SK-MEL-5 (cell line): ENCODE data around the gene EPPIN. TPM values are rescaled to one million over a fixed set of nuclear protein-coding genes. Genes with fewer than 3 reads are reported as not detected.
"Not testable (repeated sequence)": the region's sequence is repeated elsewhere in the genome, so short reads cannot be mapped to it uniquely, and the experiment has no call there.

Experiments
- DNase-seq: peaks from one replicate; pipeline ENCODE4 v3.0.0-alpha.2; 2016; ENCODE audit warnings: low read depth, low spot score
- in situ Hi-C: cut with HindIII; loops from 2 replicates; pipeline ENCODE4 v1.10.0; 2016; ENCODE audit warnings: low sequenced_read_pairs, high pct_unique_total_duplicates, low pct_unique_long_range_greater_than_20kb
- polyA plus RNA-seq, 2 experiments: library from polyadenylated mRNA; depleted of rRNA; stranded (reverse); fragments of >200 nt; gene quantifications; 2 replicates each; pipeline ENCODE4 v1.2.3, GENCODE V29; 2015
- total RNA-seq: library from RNA; depleted of rRNA; stranded (reverse); fragments of >200 nt; shearing (Covaris generic); gene quantifications from 2 replicates; pipeline ENCODE4 v1.2.3, GENCODE V29; 2014; rRNA removed

The EPPIN gene
- not detected in 2 replicates for total RNA-seq
- not detected in 2 replicates for polyA plus RNA-seq (2015; cell fraction: cytosol; rRNA removed)
- polyA plus RNA-seq (2015; cell fraction: nucleus; rRNA removed): not detected in 2 replicates

- DNase-seq: no peak
- in situ Hi-C loops: no loop called here
Observed at GRCh38 chr20:45547206-45547770, at the start of gene EPPIN. TSS of gene EPPIN (minus strand) at chr20:45547401. CDS start at chr20:45547357, 44 bp downstream.

- no peak for DNase-seq
- in situ Hi-C loops: no loop called here
Observed at GRCh38 chr20:45595235-45595634, 48.0 kb upstream of the EPPIN start.

- in situ Hi-C loops: no loop called here
- DNase-seq: no peak
Observed at GRCh38 chr20:45593498-45593897, 46.3 kb upstream of the EPPIN start.

- peak; percentile 80 for DNase-seq
- in situ Hi-C loops: no loop called here
Observed at GRCh38 chr20:45592574-45593189, 45.5 kb upstream of the EPPIN start.

- in situ Hi-C loops: no loop called here
Observed at GRCh38 chr20:45589725-45590124, 42.5 kb upstream of the EPPIN start.

GRCh38 chr20:45588800-45589199 is 41.6 kb upstream of the EPPIN start:
- in situ Hi-C loops: no loop called here
- no peak for DNase-seq

More at GRCh38 chr20:45589725-45590124, 42.5 kb upstream of the EPPIN start:
- no peak for DNase-seq

- DNase-seq, in situ Hi-C loops: not testable (repeated sequence)
Observed at GRCh38 chr20:45585986-45586385, 38.8 kb upstream of the EPPIN start.

- in situ Hi-C loops, DNase-seq: not testable (repeated sequence)
Observed at GRCh38 chr20:45584294-45584693, 37.1 kb upstream of the EPPIN start.

GRCh38 chr20:45583502-45583901 is 36.3 kb upstream of the EPPIN start:
- DNase-seq: no peak
- in situ Hi-C loops: no loop called here

GRCh38 chr20:45581702-45582101 is 34.5 kb upstream of the EPPIN start:
- in situ Hi-C loops: no loop called here

GRCh38 chr20:45579184-45579583 is 32.0 kb upstream of the EPPIN start, which contains the start of gene WFDC8:
TSS of gene WFDC8 (minus strand) at chr20:45579284. CDS start at chr20:45579247, 37 bp downstream.
- in situ Hi-C loops: no loop called here
- DNase-seq: no peak

More at GRCh38 chr20:45581702-45582101, 34.5 kb upstream of the EPPIN start:
- DNase-seq: no peak

GRCh38 chr20:45578231-45578630 is 31.0 kb upstream of the EPPIN start:
- in situ Hi-C loops: no loop called here

GRCh38 chr20:45576995-45577394 is 29.8 kb upstream of the EPPIN start:
- no peak for DNase-seq
- in situ Hi-C loops: no loop called here

More at GRCh38 chr20:45578231-45578630, 31.0 kb upstream of the EPPIN start:
- DNase-seq: no peak

GRCh38 chr20:45575931-45576330 is 28.7 kb upstream of the EPPIN start:
- in situ Hi-C loops: no loop called here
- DNase-seq: no peak

GRCh38 chr20:45569650-45570049 is 22.4 kb upstream of the EPPIN start:
- DNase-seq, in situ Hi-C loops: not testable (repeated sequence)

GRCh38 chr20:45564760-45565276 is 17.6 kb upstream of the EPPIN start:
- in situ Hi-C loops: no loop called here
- no peak for DNase-seq

- in situ Hi-C loops: no loop called here
- no peak for DNase-seq
Observed at GRCh38 chr20:45555198-45555597, 8.0 kb upstream of the EPPIN start.

GRCh38 chr20:45552456-45552855 is 5.3 kb upstream of the EPPIN start:
- no peak for DNase-seq
- in situ Hi-C loops: no loop called here

- in situ Hi-C loops: no loop called here
- no peak for DNase-seq
Observed at GRCh38 chr20:45550765-45551164, 3.6 kb upstream of the EPPIN start.
